H1 (cell line): ENCODE measurements around the gene FHDC1. TPM values are rescaled to one million over a fixed set of nuclear protein-coding genes. Genes with fewer than 3 reads are reported as not detected.

ENCODE experiments used
- ASH2L ChIP-seq: fragments of 200-600, 300-600 bp; sonication (generic); IDR thresholded peaks from one replicate; pipeline ENCODE4 v1.7.1; 2017; ENCODE audit warnings: low read length
- E2F6 ChIP-seq: IDR thresholded peaks from 2 replicates; pipeline ENCODE4 v1.6.1; 2012; ENCODE audit warnings: inconsistent platforms
- EGR1 ChIP-seq: IDR thresholded peaks from 2 replicates; pipeline ENCODE4 v1.6.1; 2011; ENCODE audit warnings: low read depth, low read length, borderline replicate concordance
- EP300 ChIP-seq, 2 experiments: IDR thresholded peaks; 1 replicate in 1 of 2; 2 replicates in 1 of 2; pipeline ENCODE4 v1.6.1; 2011 to 2012; ENCODE audit warnings: low read depth in 2 of 2, low read length in 2 of 2, mild to moderate bottlenecking in 2 of 2, borderline replicate concordance in 1 of 2, inconsistent platforms in 1 of 2, moderate library complexity in 1 of 2
- KDM4A ChIP-seq: IDR thresholded peaks from one replicate; pipeline ENCODE4 v1.7.1; 2012; ENCODE audit warnings: low read depth, mild to moderate bottlenecking, moderate library complexity, low read length, inconsistent platforms; ENCODE audit not compliant: severe bottlenecking
- KDM5A ChIP-seq: fragments of 200-600 bp; IDR thresholded peaks from 2 replicates; pipeline ENCODE4 v1.7.1; 2012; ENCODE audit warnings: mild to moderate bottlenecking, low read length, inconsistent platforms, mixed read lengths
- MAX ChIP-seq: IDR thresholded peaks from 2 replicates; pipeline ENCODE4 v1.6.1; 2012; ENCODE audit warnings: inconsistent platforms
- NANOG ChIP-seq: IDR thresholded peaks from 2 replicates; pipeline ENCODE4 v1.6.1; 2011; ENCODE audit warnings: low read length, low read depth, mild to moderate bottlenecking, inconsistent platforms; ENCODE audit not compliant: insufficient read depth, poor library complexity, severe bottlenecking
- PHF8 ChIP-seq: fragments of 200-600 bp; sonication (generic); conservative IDR thresholded peaks from 2 replicates; pipeline ENCODE4 v1.7.1; 2012; ENCODE audit warnings: low read depth, mild to moderate bottlenecking, inconsistent platforms, low read length, moderate library complexity
- POLR2A ChIP-seq, 2 experiments: IDR thresholded peaks; 1 replicate in 1 of 2; 2 replicates in 1 of 2; pipeline ENCODE4 v1.6.1; 2011; ENCODE audit warnings: low read depth in 2 of 2, low read length in 2 of 2, mild to moderate bottlenecking in 2 of 2; ENCODE audit errors: control extremely low read depth in 1 of 2
- RAD21 ChIP-seq, 2 experiments: IDR thresholded peaks in 1 of 2; conservative IDR thresholded peaks in 1 of 2; 2 replicates each; pipeline ENCODE4 v1.6.1; 2011; ENCODE audit warnings: low read depth in 2 of 2, low read length in 2 of 2, improper control_type of control experiment in 1 of 2, inconsistent platforms in 1 of 2, mild to moderate bottlenecking in 1 of 2, moderate library complexity in 1 of 2
- SIN3A ChIP-seq, 2 experiments: IDR thresholded peaks in 1 of 2; conservative IDR thresholded peaks in 1 of 2; 2 replicates each; pipeline ENCODE4 v1.6.1; 2011 to 2012; ENCODE audit warnings: low read length in 2 of 2, improper control_type of control experiment in 1 of 2, low read depth in 1 of 2, mild to moderate bottlenecking in 1 of 2
- TAF1 ChIP-seq: IDR thresholded peaks from 2 replicates; pipeline ENCODE4 v1.6.1; 2011; ENCODE audit warnings: mild to moderate bottlenecking, low read depth, low read length
- TAF7 ChIP-seq: optimal IDR thresholded peaks from 2 replicates; pipeline ENCODE3; 2011; ENCODE audit warnings: low read depth, mild to moderate bottlenecking, inconsistent platforms, low read length, moderate library complexity, borderline replicate concordance
- TCF12 ChIP-seq: IDR thresholded peaks from 2 replicates; pipeline ENCODE4 v1.6.1; 2011; ENCODE audit warnings: low read depth, mild to moderate bottlenecking, low read length
- TEAD4 ChIP-seq: IDR thresholded peaks from 2 replicates; pipeline ENCODE4 v1.6.1; 2012; ENCODE audit warnings: low read depth, low read length, inconsistent platforms, mixed read lengths
- YY1 ChIP-seq: IDR thresholded peaks from 2 replicates; pipeline ENCODE4 v1.6.1; 2011; ENCODE audit warnings: low read depth, mild to moderate bottlenecking, low read length
- polyA plus RNA-seq, 7 experiments: library from polyadenylated mRNA; depleted of rRNA in 3 of 7; stranded (reverse) in 5 of 7; unstranded in 2 of 7; fragments of >200 nt in 5 of 7; fragments of 200-250 nt in 2 of 7; gene quantifications; 1 replicate in 5 of 7; 2 replicates in 1 of 7; 4 replicates in 1 of 7; pipeline versions ENCODE4 v1.2.1 to v1.2.3, GENCODE V29; 2011 to 2013; ENCODE audit warnings: missing spikeins in 2 of 7, mixed read lengths in 2 of 7
- total RNA-seq: library from RNA; stranded (reverse); fragmentation: NEBNext Ultra II Directional; extraction: Animal tissue kit (Norgen Biotek cat#: 25700); gene quantifications from 2 replicates; pipeline ENCODE4 v1.2.1, GENCODE V29; 2021
- TF ChIP-seq, protein P1 (sequence below), 3 experiments: IDR thresholded peaks; 1 replicate in 2 of 3; 2 replicates in 1 of 3; pipeline versions ENCODE4 v1.5.1 to v1.6.1; 2011; ENCODE audit warnings: low read length in 3 of 3, mild to moderate bottlenecking in 3 of 3, inconsistent platforms in 2 of 3, low read depth in 1 of 3, moderate library complexity in 1 of 3; ENCODE audit not compliant: insufficient read depth in 1 of 3; ENCODE audit errors: control extremely low read depth in 1 of 3

The FHDC1 gene
- total and polyA plus RNA-seq, 2 of the 8 experiments (the other 6 are each of a cell fraction or from before 2014, with no cell fraction given), result 6.4 to 28.6 TPM

DNA sequence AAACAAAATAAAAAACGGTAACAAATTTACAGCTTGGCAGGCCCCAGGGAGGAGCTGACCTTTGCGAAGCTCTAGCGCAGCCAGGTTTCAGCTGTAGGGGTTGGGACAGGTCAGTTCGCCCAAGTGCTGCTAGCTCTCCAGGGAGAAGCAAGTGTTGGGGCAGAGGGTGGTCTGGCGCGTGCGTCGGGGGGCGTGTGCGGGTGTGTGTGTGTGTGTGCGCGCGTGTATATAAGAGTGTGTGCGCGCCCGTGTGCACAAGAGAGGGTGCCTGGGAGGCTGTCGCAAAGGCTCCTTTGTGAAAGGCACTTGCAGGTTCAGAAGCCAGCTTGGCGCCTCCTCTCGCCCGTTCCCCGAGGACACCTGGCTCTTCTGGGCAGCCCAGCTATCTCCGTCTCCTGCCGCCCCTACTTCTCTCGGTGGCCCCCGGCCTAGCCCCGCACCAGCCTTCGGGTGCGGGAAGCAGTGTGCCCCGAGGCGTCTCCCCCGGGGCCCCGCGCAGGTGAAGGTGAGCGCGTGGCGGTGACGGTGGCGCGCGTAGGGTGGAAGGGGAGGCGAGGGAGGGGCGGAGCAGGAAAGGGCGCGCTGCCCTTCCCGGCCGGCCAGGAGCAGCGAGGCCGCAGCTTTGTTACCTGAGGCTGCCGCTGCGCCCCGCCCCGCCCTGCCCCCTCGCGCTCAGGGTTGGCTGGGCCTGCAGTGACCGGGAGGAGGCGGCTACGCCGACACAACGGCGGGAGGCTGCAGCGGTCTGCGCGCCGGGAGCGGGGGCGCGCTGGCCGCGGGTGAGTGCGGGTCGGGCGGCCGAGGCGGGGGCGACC is at the start of gene FHDC1 (continued):
- TF ChIP-seq MAX (peak; percentile 87), EP300 (IDR thresholded peaks at IDR 0.05; ENCODE audit: borderline replicate concordance in 1 of 2, low read depth in 2 of 2, low read length in 2 of 2) (0 out of 3 replicates have a peak, but pooled peaks of 1 of the 2 experiments have one; percentile 34), TCF12 (0 out of 2 replicates have a peak, but pooled peaks have one; percentile 20), EGR1 (0 out of 2 replicates have a peak, but pooled peaks have one; percentile 10), TAF7 (peak; percentile 58), RAD21 (IDR thresholded peaks at IDR 0.05 in 1 of 2, conservative IDR thresholded peaks at IDR 0.05 in 1 of 2; ENCODE audit: low read depth in 2 of 2, low read length in 2 of 2) (peak; percentile 7 to 31; a peak in 1 of 4 replicates), NANOG (no peak), PHF8 (peak; percentile 73), E2F6 (peak; percentile 33), TEAD4 (0 out of 2 replicates have a peak, but pooled peaks have one; percentile 14), POLR2A (IDR thresholded peaks at IDR 0.05; ENCODE audit: control extremely low read depth in 1 of 2, low read depth in 2 of 2, low read length in 2 of 2) (peak in 1 of 2 experiments; percentile 82; a peak in 2 of 3 replicates), KDM4A (peak; percentile 93), YY1 (no peak; the same call in 1 of the 2 replicates), TAF1 (peak; percentile 72), ASH2L (peak; percentile 97), KDM5A (no peak), SIN3A (conservative IDR thresholded peaks at IDR 0.05 in 1 of 2, IDR thresholded peaks at IDR 0.05 in 1 of 2; ENCODE audit: low read depth in 1 of 2, low read length in 2 of 2) (no peak; a peak in 1 of 4 replicates)
- TF ChIP-seq, protein P1, sequence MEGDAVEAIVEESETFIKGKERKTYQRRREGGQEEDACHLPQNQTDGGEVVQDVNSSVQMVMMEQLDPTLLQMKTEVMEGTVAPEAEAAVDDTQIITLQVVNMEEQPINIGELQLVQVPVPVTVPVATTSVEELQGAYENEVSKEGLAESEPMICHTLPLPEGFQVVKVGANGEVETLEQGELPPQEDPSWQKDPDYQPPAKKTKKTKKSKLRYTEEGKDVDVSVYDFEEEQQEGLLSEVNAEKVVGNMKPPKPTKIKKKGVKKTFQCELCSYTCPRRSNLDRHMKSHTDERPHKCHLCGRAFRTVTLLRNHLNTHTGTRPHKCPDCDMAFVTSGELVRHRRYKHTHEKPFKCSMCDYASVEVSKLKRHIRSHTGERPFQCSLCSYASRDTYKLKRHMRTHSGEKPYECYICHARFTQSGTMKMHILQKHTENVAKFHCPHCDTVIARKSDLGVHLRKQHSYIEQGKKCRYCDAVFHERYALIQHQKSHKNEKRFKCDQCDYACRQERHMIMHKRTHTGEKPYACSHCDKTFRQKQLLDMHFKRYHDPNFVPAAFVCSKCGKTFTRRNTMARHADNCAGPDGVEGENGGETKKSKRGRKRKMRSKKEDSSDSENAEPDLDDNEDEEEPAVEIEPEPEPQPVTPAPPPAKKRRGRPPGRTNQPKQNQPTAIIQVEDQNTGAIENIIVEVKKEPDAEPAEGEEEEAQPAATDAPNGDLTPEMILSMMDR (IDR thresholded peaks at IDR 0.05; ENCODE audit: control extremely low read depth in 1 of 3, insufficient read depth in 1 of 3, low read depth in 1 of 3, low read length in 3 of 3), result peak in 1 of 3 experiments; percentile 0; a peak in 1 of 4 replicates
